Subcutaneous adipose tissue (tissue), 4 donors: Measurements from ENCODE around the gene GAB3. TPM values are rescaled to one million over a fixed set of nuclear protein-coding genes. Genes with fewer than 3 reads are reported as not detected.

Source experiments
- CTCF ChIP-seq: fragments of 450-650 bp; IDR thresholded peaks from one replicate; pipeline ENCODE4 v1.5.1; 2016; ENCODE audit warnings: low read depth, mild to moderate bottlenecking, control low read depth, antibody characterized with exemption, moderate library complexity
- total RNA-seq, 4 donors: library from RNA; depleted of rRNA; stranded (reverse); fragments of >200 nt; gene quantifications; one replicate each; pipeline ENCODE4 v1.1.0, GENCODE V29; 2016

Gene GAB3
- total RNA-seq, 4 donors from 2014 or later = 8.6 to 18.9 (median 13.0) TPM

GRCh38 chrX:154727418-154727817 lies 23.5 kb downstream of the GAB3 start:
- TF ChIP-seq CTCF = no peak

GRCh38 chrX:154724993-154725756 lies 25.7 kb downstream of the GAB3 start:
- no peak for TF ChIP-seq CTCF

- TF ChIP-seq CTCF = no peak
Observed at GRCh38 chrX:154721155-154721554, 29.7 kb downstream of the GAB3 start.

DNA sequence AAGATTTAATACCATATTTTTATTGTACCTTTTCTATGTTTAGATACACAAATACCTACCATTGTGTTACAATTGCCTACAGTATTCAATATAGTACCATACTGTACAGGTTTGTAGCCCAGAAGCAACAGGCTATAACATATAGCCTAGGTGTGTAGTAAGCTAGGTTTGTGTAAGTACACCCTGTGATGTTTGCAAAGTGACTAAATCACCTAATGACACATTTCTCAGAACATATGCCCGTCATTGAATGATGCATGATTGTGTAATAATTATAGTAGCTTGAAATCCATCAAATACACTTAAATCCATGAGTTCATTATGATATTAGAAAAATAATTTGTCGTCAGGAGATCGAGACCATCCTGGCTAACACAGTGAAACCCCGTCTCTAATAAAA lies 30.8 kb downstream of the GAB3 start:
- TF ChIP-seq CTCF = no peak

DNA sequence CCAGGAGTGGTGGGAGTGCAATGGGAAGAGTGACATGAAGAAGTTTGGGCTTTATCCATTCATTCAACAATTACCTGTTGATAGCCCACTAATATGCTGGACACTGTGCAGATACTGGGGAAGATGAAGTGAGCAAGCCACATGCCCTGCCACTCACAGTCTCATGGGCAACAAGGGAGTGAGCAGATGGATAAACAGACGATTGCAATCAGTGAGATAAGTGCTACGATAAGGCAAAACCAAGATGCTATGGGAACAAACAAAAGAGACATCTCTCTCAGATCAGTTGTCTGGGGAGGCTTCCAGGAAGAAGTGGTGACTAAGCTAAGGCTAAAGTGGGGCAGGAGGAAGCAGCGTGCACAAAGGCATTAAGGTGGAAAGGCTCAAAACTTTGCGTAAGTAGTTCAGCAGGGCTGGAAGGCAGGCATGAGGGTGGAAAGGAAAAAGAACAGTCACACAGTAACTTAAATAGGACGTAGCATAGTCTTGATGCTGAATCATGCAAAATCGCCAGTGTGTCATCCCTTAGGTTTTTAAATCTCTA lies 31.7 kb downstream of the GAB3 start:
- TF ChIP-seq CTCF = no peak

DNA sequence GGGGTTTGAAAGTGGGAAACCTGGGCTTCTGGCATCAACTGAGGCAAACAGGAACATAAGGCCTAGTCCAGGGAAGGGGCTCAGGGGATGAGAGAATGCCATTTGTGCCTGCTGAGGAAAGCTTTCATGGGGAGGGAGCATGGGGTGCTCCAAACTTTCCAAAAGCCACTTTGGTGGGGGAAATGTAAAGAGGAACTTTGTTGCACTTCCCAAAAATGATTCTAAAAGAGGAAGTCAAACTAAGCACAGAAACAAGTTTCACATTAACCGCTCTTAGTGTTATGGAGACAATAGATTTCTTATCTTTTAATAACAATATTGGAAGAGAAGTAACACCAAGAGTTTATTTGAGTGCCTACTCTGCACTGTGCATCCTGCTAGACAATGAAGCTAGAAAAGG lies 32.3 kb downstream of the GAB3 start:
- TF ChIP-seq CTCF = no peak

GRCh38 chrX:154717824-154718223 lies 33.1 kb downstream of the GAB3 start:
- TF ChIP-seq CTCF = no peak
